ENCODE data around the gene PPP1R9B.

Gene PPP1R9B

GRCh38 chr17:50172130-50172529 lies 21.7 kb upstream of the PPP1R9B start:
- no peak for DNase-seq (ENCODE audit: low spot score)

GRCh38 chr17:50171371-50172071 lies 21.0 kb upstream of the PPP1R9B start:
- DNase-seq (ENCODE audit: low spot score), result no peak

- DNase-seq (ENCODE audit: low spot score), result no peak
Observed at GRCh38 chr17:50170662-50171370, 20.3 kb upstream of the PPP1R9B start.

- DNase-seq (ENCODE audit: low spot score), result no peak
Observed at GRCh38 chr17:50169881-50170459, 19.5 kb upstream of the PPP1R9B start.

- no peak for DNase-seq (ENCODE audit: low spot score)
Observed at GRCh38 chr17:50169121-50169764, 18.8 kb upstream of the PPP1R9B start.

- no peak for DNase-seq (ENCODE audit: low spot score)
Observed at GRCh38 chr17:50168319-50168718, 17.8 kb upstream of the PPP1R9B start.

GRCh38 chr17:50167371-50167770 lies 16.9 kb upstream of the PPP1R9B start:
- no peak for DNase-seq (ENCODE audit: low spot score)

GRCh38 chr17:50166518-50167181 lies 16.2 kb upstream of the PPP1R9B start:
- DNase-seq (ENCODE audit: low spot score), result no peak

- DNase-seq (ENCODE audit: low spot score), result no peak
Observed at GRCh38 chr17:50165867-50166517, 15.5 kb upstream of the PPP1R9B start, which contains the start of gene SGCA. Gene SGCA, plus strand, starts transcription at chr17:50166005. Its CDS starts 36 bp downstream, at chr17:50166041.

GRCh38 chr17:50165466-50165865 lies 15.0 kb upstream of the PPP1R9B start:
- no peak for DNase-seq (ENCODE audit: low spot score)

GRCh38 chr17:50165066-50165465 lies 14.6 kb upstream of the PPP1R9B start:
- no peak for DNase-seq (ENCODE audit: low spot score)

- DNase-seq (ENCODE audit: low spot score), result no peak
Observed at GRCh38 chr17:50164697-50164988, 14.2 kb upstream of the PPP1R9B start.

- no peak for DNase-seq (ENCODE audit: low spot score)
Observed at GRCh38 chr17:50163843-50164696, 13.6 kb upstream of the PPP1R9B start.

- no peak for DNase-seq (ENCODE audit: low spot score)
Observed at GRCh38 chr17:50162466-50163254, 12.2 kb upstream of the PPP1R9B start.

GRCh38 chr17:50161911-50162288 lies 11.4 kb upstream of the PPP1R9B start:
- no peak for DNase-seq (ENCODE audit: low spot score)

- DNase-seq (ENCODE audit: low spot score), result peak; percentile 89
Observed at GRCh38 chr17:50161023-50161910, 10.8 kb upstream of the PPP1R9B start.

- DNase-seq (ENCODE audit: low spot score), result no peak
Observed at GRCh38 chr17:50157891-50158290, 7.4 kb upstream of the PPP1R9B start.

GRCh38 chr17:50155115-50155819 lies 4.8 kb upstream of the PPP1R9B start:
- no peak for DNase-seq (ENCODE audit: low spot score)
